IPS-NIHi11 (cell line): Measurements from ENCODE around the gene NHEJ1.
"Not testable (repeated sequence)": the region's sequence is repeated elsewhere in the genome, so short reads cannot be mapped to it uniquely, and the experiment has no call there.

Experiments
- DNase-seq: peaks from one replicate; pipeline ENCODE4 v3.0.0; 2012; ENCODE audit warnings: mixed read lengths, low spot score

Gene NHEJ1, protein sequence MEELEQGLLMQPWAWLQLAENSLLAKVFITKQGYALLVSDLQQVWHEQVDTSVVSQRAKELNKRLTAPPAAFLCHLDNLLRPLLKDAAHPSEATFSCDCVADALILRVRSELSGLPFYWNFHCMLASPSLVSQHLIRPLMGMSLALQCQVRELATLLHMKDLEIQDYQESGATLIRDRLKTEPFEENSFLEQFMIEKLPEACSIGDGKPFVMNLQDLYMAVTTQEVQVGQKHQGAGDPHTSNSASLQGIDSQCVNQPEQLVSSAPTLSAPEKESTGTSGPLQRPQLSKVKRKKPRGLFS

DNA sequence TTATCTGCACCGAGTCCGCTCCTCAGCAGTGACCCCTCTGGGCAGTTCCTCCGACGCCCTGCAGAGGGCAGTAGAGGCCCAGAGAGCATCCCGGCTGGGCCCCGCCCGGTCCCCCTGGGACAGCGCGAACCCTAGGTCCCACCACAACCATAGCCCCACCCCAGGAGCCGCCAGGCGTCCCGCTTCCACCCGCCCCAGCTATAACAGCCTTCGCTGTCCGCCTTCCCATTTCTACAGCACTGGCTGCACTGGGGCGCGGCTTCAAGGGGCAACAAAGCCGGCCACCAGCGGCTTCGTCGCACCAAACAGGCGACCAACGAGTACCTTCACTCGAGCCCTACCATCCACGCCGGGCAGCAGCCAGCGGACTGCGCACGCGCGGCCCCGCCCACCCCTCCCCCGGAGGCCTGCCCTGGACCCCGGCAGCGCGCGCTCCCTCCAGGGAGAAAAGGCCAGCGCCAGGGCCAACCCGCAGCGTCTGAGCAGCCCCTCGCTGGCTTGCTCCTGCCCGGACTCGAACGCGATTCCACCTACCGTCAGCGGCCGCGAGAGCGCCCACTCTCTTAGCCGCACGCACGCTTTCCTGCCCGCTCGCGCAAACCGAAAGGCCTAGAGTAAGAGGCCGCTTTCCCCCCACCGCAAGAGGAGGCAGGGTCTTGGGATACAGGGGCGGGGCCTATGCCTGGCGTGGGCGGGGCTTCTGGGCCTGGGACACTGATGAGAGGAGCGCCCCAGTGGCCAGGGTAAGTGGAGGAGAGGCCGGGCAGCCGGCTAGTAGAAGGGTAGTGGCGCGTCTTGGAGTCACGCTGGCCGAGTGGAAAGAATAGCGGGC is at the start of gene NHEJ1:
NHEJ1 (minus strand) TSS at position 630 of the 832 bp plus-strand sequence. CDS start 2,453 bp downstream, outside the sequence.
- DNase-seq, result peak; percentile 97

DNA sequence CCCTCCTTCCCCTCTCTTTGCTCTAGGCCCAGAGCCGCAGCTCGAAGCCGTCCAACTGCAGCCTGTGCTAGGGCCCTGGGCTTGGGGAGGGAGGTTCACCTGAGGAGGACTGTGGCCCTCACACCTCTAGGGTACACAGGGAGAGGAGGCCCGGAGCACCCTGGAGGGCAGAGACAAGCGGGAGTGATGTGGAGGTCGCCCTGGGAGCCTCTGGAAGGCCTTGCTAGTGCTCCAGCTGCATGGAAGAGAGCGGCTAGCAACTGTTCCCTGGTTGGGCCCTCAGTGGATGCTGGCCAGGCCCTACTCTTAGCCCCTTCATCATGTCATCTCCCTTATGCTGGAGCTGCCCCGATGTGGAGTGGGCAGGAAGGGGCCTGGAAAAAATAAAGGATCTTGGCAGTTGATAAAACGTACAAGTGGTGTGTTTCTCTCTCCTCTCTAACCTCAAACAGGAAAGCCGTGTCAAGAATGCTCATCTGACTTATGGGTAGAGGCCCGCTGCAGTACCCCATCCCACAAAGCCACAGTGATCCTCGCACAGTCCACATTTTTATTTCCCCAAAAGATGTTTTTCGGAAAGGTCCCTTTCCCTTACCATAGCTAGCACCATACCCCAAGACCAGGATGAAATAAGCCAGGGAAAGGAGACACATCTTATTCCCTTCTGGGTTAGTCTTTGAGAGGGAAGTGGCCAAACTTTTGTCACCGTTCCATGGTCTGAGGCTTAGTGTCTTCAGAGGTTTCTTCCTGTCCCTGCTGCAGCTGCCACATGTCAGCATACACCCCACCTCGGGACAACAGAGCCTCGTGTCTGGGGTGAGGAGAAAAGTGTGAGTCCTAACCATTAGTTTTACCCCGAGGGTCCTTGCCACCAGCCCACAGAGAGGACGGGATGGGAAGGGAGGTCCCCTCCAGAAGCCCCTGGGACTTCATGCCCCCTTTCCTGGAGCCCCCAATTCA is 48.9 kb upstream of the NHEJ1 start:
- no peak for DNase-seq

GRCh38 chr2:219207884-219208740 is 47.5 kb upstream of the NHEJ1 start:
- DNase-seq, result no peak

DNA sequence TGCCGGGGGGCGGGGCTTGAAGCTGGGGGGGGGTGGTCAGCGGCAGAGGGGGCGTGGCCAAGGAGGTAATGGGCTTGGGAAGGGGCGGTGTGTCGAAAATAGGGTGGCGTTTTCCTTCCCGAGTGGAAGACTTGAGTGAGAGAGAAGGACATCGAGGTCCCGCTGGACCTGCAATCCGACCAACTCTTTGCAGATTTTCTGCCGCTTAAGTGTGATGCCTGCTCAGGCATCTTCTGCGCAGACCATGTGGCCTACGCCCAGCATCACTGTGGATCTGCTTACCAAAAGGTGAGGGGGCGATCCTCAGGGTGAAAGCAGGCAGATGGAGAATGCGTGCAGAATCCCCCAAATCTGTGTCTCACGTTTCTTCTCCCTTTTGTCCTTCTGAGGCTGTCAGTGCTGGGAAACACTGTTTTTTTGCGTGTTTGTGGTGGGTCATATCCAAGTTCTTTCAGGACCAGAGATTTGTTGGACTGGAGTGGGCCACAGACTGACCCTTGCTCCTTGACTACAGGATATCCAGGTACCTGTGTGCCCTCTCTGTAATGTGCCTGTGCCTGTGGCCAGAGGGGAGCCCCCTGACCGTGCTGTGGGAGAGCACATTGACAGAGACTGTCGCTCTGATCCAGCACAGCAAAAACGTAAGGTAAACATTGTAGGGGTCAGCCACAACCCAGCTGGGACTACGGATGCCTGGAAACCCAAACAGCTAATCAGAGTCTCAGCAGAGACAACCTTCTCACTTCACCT is 46.7 kb upstream of the NHEJ1 start:
- DNase-seq, result no peak

DNA sequence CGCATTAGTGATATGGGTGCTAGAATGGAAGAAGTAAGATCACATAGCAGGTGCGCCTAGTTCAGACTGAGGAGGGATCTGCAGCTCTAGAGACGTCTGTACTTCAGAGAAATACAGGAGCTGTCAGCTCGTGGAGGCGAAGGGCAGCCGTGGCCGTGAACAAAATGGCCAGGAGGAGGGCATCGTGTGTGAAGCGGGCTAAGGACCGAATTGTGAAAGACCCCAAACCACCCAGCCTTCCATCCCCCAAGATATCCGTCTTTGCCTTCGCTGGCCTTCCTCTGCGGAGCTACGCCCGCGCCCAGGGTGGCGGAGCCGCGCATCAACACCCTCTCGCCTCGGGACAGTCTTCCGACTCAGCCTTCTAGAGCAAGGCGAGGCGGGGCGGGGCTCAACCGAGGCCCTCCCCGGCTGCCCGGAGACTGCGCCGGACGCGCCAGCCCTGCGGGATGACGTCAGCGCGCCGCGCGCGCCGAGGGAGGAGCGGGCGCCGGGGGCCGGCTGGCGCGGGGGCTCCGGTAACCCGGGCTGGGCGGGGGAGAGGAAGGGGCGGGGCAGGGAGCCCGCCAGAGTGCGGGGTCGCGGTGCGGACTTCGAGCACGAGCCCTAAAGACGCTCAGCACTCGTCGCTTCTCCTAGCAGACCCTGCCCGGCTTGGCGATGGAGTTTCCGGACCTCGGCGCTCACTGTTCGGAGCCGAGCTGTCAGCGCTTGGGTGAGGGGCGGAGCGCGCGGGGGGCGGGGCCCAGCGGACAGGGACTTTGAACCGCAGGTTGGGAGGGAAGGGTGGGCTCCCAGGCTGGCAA is 45.9 kb upstream of the NHEJ1 start, which contains the start of gene ZFAND2B:
ZFAND2B (plus strand) TSS at position 455 of the 806 bp plus-strand sequence; CDS start at position 661, 206 bp downstream.
- peak; percentile 100 for DNase-seq

DNA sequence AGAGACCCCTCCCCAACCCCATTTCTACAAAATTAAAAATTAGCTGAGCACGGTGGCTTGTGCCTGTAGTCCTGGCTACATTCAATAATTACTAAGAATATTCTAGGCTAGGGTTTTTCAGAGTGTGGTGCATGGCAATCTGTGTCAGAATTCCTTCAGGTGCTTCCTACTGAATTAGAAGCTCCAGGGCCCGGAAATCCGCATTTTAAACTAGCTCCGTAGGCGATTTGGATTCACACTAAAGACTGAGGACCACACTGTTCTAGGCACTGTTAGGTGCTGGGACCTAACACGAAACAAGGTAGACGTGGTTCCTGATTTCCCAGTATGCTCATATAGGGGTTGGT is 45.3 kb upstream of the NHEJ1 start:
- no peak for DNase-seq

- no peak for DNase-seq
Observed at GRCh38 chr2:219205165-219205538, 44.5 kb upstream of the NHEJ1 start.

DNA sequence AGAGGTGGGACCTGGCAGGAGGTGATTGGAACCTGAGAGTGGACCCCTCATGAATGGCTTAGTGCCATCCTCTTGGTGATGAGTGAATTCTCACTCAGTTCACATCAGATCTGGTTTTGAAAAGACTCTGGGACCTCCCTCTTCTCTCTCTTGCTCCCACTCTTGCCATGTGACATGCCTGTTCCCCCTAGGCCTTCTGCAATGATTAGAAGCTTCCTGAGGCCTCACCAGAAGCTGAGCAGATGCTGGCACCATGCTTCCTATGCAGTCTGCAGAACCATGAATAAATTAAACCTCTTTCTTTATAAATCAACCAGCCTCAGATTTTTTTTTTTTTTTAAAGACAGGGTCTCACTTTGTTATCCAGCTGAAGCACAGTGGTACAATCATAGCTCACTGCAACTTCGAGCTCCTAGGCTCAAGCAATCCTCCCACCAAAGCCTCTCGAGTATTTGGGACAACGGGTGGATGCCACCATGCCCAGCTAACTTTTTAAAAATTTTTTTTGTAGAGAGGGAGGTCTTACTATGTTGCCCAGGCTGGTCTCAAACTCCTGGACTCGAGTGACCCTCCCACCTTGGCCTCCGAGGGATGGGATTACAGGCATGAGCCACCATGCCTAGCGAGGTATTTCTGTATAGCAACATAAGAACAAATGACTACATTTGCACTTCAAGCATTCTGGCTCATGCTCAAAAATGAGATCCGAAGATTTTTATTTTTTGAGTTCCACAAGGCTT is 44.0 kb upstream of the NHEJ1 start:
- DNase-seq, result no peak

DNA sequence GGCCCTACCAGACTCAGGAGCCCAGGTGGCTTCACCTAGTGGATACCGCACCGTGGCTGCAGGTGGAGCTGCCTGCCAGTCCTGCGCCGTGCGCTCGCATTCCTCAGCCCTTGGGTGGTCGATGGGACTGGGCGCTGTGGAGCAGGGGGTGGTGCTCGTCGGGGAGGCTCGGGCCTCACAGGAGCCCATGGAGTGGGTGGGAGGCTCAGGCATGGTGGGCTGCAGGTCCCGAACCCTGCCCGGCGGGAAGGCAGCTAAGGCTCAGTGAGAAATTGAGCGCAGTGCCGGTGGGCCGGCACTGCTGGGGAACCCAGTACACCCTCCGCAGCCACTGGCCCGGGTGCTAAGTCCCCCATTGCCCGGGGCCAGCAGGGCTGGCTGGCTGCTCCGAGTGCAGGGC is 40.7 kb upstream of the NHEJ1 start:
- DNase-seq, result not testable (repeated sequence)

GRCh38 chr2:219200502-219201326 is 40.1 kb upstream of the NHEJ1 start:
- DNase-seq, result not testable (repeated sequence)

DNA sequence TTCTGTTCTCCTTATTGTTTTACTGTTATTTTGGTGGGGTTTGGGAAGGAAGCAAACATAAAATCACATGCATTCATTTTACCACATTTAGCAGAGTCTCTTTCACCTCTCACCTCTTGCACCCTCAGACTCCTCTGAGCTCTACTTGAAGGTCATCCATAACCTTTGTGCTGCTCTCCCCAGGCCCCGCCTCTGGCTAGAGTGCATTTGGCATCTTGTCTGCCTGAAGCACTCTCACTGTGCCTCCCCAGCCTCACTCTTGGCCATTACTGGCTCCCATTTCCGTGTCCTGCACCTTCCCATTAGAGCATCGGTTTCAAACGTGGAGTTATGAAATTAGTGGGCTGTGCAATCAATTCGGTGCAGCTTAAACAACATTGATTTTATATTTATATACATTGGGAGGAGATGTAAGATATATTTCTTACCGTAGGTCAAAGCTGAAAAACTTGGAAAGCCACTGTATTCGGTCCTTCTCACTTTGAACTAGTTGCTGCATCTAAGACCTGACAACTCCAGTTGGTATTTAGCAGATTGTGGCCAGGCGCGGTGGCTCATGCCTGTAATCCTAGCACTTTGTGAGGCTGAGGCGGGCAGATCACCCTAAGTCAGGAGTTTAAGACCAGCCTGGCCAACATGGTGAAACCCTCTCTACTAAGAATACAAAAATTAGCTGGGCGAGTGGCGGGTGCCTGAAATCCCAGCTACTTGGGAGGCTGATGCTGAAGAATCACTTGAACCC is 39.0 kb upstream of the NHEJ1 start:
- DNase-seq, result no peak

DNA sequence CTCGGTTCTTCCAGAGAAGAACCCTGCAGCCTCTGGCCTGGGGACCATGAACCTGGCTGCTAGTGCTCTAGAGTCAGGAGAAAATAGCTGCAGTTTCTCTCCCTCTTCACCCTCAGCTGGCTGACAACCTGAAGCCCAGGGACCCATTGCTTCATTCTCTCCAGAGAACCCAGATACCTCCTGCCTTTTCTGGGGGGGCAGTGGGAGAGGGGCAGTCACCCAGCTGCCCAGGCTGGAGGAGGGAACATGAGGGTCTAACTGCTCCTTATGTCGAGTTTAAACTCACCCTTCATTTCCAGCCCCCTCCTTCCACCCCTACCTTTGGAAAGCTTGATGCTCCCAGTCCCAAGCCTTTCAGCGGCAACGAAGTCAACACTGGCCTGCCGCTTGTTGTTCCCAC is 38.4 kb upstream of the NHEJ1 start:
- DNase-seq, result no peak

- no peak for DNase-seq
Observed at GRCh38 chr2:219197388-219197787, 36.8 kb upstream of the NHEJ1 start.

GRCh38 chr2:219186754-219187456 is 26.3 kb upstream of the NHEJ1 start:
- DNase-seq, result no peak

GRCh38 chr2:219184121-219184520 is 23.5 kb upstream of the NHEJ1 start:
- no peak for DNase-seq

- no peak for DNase-seq
Observed at GRCh38 chr2:219183151-219183772, 22.6 kb upstream of the NHEJ1 start.
